ENCODE measurements around the gene CDC42EP5. TPM values are rescaled to one million over a fixed set of nuclear protein-coding genes. Genes with fewer than 3 reads are reported as not detected.

The CDC42EP5 gene, protein sequence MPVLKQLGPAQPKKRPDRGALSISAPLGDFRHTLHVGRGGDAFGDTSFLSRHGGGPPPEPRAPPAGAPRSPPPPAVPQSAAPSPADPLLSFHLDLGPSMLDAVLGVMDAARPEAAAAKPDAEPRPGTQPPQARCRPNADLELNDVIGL
- 53.5 and 74.6 TPM in 2 replicates for total RNA-seq

GRCh38 chr19:54473071-54473891, at the start of gene CDC42EP5:
TSS of gene CDC42EP5 (minus strand) at chr19:54473296. CDS start at chr19:54465547, 7,749 bp downstream.

DNA sequence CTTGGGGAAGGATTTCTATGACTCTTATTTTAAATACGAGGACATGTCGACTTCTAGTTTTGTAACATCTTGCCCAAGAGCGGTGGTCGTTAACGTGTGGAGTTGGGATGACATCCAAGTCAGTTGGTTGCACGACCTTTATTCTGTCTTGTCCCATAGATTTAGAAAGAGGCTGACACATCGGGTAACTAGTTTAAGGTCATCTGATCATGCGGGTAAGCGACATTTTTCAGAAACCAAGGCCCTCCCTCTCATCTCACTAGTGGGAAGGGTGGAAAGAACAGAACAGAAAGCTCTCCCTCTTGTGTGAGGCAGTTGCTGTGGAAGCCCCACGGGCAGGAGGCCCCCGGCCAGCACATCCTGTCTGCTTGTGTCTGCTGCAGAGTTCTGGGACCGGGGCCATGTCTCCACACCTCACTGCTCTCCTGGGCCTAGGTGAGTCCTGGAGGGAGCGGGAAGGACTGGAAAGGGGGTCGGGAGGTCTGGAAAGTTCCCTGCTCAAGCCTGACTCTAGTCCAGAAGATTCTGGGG, 29.5 kb upstream of the CDC42EP5 start, which contains the start of gene LAIR2:
Gene LAIR2 (plus strand): TSS at position 314 of the 531 bp plus-strand sequence. CDS start 88 bp downstream, at position 402.

GRCh38 chr19:54463531-54464043, 9.5 kb downstream of the CDC42EP5 start, which contains the start of gene LENG9:
TSS of gene LENG9 (minus strand) at chr19:54463778. CDS start at chr19:54463526, 252 bp downstream.

GRCh38 chr19:54448774-54449700, 24.1 kb downstream of the CDC42EP5 start, which contains the start of gene LENG8:
TSS of gene LENG8 (plus strand) at chr19:54449199. CDS start at chr19:54451345, 2,146 bp downstream.

DNA sequence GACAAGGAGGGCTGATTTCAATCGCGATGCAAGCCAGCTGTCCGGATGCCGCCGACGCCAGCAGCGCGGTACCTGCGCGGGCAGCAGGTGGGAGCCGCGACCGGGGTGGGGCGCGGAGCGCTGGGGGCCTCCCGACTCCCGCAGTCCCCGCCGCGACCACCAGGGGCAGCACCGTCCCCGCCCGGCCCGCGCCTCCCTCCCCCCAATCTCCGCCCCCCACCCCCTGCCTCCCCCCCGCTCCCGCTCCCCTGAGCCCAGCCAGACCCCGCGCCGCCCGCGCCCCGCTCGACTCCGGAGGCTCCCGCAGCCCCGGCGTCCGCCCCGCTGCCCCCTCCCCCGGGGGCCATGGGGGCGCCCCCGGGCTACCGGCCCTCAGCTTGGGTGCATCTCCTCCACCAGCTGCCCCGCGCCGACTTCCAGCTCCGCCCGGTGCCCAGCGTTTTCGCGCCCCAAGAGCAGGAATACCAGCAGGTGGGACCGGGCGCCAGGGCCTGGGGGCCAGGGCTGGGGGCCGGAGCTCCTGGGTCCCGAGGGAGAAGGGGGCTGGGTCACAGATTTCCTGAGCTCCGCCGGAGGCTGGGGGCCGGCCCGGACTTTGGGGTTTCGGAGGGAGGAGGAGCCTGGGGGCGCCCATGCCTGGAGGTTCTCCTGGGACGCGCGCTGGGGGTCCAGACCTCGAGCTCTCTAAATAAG, 57.7 kb downstream of the CDC42EP5 start, which contains the start of gene TTYH1:
Gene TTYH1 (plus strand): TSS at position 257 of the 693 bp plus-strand sequence. CDS start 89 bp downstream, at position 346.

Other genes starting within 250 kb of the CDC42EP5 start
- gene LILRA6, start 230.5 kb downstream of the CDC42EP5 start, total RNA-seq = not detected in 2 replicates
- gene LILRB5, start 216.0 kb downstream of the CDC42EP5 start, total RNA-seq = not detected in 2 replicates
- not detected in 2 replicates for gene LILRB2, start 192.2 kb downstream of the CDC42EP5 start, total RNA-seq
- gene LILRA5, start 160.1 kb downstream of the CDC42EP5 start, total RNA-seq = not detected in 2 replicates
- not detected in 2 replicates for gene LILRA4, start 134.1 kb downstream of the CDC42EP5 start, total RNA-seq
- gene LAIR1, start 108.4 kb downstream of the CDC42EP5 start, total RNA-seq = not detected in 2 replicates
- gene TTYH1, start 57.8 kb downstream of the CDC42EP5 start, total RNA-seq = not detected in 2 replicates
- 24.9 and 54.1 TPM in 2 replicates for gene LENG8, start 24.1 kb downstream of the CDC42EP5 start, total RNA-seq
- gene LENG9, start 9.5 kb downstream of the CDC42EP5 start, total RNA-seq = 4.8 and 4.9 TPM in 2 replicates
- gene LAIR2, start 29.5 kb upstream of the CDC42EP5 start, total RNA-seq = not detected in 2 replicates
- not detected in 2 replicates for gene LILRA2, start 100.5 kb upstream of the CDC42EP5 start, total RNA-seq
- gene LILRA1, start 120.3 kb upstream of the CDC42EP5 start, total RNA-seq = not detected in 2 replicates
- not detected in 2 replicates for gene LILRB1, start 157.2 kb upstream of the CDC42EP5 start, total RNA-seq
- gene LILRB4, start 189.7 kb upstream of the CDC42EP5 start, total RNA-seq = not detected in 2 replicates